Kasumi-1 (cell line): Measurements from ENCODE around the gene COPS6.
"Not testable (repeated sequence)": the region's sequence is repeated elsewhere in the genome, so short reads cannot be mapped to it uniquely, and the experiment has no call there.

Source experiments
- DNase-seq, 2 experiments: peaks; one replicate each; lab custom pipeline; 2025; lab: John Stamatoyannopoulos, UW

COPS6 gene

DNA sequence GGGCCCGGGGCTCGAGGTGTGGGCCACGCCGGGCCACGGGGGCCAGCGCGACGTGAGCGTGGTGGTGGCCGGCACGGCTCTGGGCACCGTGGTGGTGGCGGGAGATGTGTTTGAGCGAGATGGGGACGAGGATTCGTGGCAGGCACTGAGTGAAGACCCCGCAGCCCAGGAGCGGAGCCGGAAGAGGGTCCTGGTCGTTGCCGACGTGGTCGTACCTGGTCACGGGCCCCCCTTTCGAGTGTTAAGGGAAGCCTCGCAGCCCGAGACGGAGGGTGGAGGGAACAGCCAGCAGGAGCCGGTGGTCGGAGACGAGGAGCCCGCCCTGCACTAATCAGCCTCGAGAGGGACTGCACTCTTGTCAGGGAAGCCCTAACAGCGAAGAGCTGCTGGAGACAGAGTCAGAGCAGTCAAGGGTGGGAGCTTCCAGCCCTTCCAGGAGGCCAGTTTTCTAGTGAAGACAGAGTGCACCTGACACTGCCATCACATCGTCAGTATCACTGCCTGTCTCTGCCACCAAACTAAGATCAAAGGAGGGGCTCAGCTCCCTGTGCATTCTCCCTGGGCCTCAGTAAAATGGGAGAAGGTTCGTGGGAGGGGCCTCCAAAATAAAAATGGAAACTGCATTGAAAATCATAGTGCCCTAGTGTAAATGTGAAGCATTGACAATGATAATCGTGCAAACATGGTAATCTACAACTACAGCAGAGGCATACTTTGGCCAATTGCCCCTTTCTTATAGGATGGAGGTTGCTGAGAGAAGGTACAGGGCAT lies 39.3 kb downstream of the COPS6 start:
- peak in 1 of 2 experiments; percentile 41 for DNase-seq

DNA sequence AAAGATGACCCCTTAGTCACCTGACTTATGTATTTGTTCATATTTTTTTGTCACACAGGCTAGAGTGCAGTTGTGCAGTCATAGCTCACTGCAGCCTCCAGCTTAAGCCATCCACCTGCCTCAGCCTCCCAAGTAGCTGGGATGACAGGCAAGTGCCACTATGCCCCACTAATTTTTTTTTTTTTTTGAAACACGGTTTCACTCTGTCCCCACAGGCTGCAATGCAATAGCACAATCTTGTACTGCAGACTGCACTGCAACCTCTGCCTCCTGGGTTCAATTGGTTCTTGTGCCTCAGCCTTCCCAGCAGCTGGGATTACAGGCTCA lies 39.8 kb downstream of the COPS6 start:
- no peak for DNase-seq

DNA sequence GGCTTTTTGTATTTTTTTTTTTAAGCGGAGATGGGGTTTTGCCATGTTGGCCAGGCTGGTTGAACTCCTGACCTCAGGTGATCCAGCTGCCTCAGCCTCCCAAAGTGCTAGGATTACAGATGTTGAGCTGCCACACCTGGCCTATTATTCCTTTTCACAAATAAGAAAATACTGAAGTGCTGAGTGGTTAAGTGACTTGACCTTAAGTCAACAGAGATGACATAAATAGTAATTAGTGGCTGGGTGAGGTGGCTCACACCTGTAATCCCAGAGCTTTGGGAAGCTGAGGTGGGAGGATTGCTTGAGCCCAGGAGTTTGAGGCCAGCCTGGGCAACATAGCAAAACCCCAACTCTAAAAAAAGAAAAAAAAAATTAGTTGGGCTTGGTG lies 41.4 kb downstream of the COPS6 start:
- not testable (repeated sequence) for DNase-seq

DNA sequence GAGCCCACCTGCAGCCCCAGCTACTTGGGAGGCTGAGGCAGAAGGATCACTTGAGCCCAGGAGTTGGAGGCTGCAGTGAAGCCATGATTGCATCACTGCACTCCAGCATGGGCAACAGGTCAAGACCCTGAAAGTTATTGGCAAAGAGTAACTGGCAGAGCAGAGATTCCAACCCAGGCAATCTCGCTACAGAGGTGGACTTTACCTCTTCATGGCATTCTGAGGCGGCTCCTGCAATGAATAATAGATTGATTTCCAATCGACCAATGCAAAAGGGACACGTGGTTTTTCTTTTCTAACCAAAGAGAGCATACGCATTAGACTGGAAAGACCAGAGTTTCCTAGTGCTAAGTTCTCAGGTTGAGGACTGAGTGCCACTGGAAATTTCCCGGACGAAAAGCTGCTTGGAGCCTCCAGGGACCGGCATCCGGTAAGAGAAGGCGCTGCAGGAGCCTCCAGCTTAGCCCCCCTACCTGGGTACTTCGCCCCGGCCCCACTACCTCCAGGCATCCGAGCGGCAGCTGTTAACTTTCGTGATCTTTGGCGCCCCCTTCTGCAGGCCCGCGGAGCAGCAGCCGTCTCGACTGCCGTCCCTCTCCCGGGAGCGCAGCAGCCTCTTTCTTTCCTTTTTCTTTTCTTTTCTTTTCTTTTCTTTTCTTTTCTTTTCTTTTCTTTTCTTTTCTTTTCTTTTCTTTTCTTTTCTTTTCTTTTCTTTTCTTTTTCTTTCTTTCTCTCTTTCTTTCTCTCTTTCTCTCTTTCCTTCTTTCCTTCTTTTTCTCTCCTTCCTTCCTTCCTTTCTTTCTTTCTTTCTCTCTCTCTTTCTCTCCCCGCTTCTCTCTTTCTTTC lies 42.1 kb downstream of the COPS6 start:
- DNase-seq, result peak; percentile 70 to 71

DNA sequence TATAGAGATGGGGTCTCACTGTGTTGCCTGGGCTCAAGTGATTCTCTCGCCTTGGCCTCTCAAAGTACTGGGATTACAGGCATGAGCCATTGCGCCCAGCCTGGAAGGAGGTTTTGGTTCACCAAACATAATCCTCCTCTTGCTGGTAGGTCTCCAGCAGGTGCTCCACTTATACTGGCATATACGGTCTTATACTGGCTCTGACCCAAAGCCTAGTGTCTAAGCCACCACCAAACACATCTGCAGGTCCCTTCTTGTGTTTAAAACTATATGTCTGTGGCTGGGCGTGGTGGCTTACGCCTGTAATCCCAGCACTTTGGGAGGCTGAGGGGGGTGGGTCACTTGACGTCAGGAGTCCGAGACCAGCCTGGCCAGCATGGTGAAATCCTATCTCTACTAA lies 43.4 kb downstream of the COPS6 start:
- DNase-seq, result no peak

DNA sequence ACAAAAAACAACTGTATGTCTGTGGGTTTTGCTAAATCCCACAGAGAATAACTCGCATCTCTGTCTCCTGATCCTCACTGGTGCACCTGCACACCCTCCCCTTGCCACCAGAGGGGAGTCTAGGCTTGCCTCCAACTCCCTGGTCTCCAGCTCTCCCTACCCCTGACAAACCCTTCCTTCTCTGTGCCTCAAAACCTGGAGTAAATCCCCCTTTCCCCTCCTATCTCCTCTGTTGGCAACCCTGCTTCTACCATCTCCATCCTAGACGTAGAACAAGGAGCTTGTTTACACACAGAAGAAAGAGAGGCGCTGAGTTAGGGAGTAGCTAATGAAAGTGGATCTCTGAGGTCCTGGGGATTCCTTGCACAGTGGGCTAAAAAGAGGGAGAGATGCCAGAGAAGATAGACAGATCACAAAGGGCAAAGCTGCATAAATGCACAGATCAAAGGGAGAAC lies 44.0 kb downstream of the COPS6 start:
- peak; percentile 77 to 81 for DNase-seq

DNA sequence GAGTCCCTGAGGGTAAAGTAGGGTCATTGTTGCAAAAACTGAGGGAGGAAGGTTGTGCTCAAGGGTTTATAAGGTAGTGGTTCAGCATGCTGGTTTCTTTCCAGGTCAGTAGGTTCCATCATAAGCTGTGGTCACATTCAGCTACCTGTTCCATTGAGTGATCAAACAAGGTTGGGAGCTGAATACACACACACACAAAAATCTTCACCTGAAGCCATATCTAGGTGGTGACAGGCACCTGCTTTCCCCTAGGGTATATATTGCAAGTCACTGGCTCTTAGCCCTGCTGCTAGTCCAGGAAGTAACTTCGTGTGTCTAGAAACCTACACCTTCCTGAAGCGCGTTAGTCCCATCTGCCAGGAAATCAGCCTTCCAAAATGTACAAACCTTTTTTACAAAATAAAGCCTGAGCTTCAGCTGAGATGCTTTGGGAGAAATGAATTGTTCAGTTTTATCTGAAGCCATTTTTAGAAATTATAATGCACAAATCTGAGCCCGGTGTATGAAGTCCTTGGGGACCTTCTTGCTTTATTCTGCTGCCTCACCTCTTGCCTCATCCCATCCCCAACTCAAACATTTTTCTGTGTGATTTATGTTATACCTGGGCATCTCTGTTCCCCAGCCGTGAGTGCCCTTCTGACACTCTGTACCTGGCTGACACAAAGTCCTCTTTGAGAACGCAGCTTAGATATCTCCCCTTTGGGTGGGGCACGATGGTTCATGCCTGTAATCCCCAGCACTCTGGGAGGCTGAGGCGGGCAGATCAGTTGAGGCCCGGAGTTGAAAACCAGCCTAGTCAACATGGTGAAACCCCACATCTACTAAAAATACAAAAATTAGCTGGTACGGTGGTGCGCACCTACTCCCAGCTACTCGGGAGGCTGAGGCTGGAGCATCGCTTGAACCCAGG lies 49.3 kb downstream of the COPS6 start:
- DNase-seq, result no peak

DNA sequence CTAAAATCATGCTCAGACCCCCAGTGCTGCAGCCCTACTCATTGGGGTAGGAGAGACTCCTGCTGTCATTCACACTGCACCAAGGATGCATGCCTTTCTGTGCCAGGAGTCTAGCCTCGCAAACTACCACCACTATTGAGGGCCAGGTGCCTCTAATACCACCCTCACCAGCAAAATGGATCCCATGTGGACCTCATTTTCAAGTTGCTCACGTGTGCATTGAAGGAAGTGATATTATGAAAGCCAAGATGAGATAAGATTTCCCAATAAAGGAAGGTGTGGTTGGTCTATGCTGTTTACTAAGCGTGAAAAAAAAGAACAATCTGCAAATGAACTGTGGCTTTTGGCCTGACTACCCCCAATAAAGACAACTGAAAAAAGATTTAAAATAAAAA lies 52.8 kb downstream of the COPS6 start:
- DNase-seq, result no peak
